HuH-7 (cell line): ENCODE data around the gene NCSTN.

ENCODE experiments used
- DNase-seq: peaks from one replicate; pipeline ENCODE4 v3.0.0; 2011; ENCODE audit warnings: low spot score

The NCSTN gene

DNA sequence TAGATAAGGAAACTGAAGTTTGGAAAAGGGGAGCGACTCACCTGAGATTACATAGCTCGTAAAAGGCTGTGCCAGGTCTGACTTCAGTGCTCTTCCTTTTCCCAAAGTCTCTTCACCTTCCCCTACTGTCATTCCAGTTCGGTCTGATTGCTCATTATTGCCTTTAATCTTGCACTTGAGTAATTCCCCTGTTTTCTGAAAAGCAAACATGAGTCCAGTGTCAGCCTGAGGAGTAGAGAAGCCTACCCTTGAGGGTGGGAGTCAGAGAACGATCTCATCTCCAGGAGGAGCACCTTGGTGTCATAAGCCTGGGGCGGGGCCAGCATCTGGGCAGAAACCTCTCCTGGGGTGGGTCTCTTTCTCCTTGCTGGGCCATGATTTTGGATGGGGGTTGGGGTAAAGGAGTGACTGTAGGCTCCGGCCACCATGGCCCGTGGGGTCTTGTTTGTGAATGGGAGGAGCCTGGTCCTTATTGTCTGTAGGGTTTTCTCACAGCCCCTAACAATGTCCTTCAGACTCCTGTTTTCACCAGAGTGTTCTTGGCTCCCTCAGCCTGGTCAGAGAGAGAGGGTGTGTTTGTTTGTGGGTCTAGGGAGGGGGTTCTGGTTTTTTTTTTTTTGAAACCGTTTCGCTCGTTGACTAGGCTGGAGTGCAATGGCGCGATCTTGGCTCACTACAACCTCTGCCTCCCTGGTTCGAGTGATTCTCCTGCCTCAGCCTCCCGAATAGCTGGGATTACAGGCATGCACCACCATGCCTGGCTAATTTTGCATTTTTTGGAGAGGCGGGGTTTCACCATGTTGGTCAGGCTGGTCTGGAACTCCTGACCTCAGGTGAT is 63.2 kb downstream of the NCSTN start:
- DNase-seq = no peak

DNA sequence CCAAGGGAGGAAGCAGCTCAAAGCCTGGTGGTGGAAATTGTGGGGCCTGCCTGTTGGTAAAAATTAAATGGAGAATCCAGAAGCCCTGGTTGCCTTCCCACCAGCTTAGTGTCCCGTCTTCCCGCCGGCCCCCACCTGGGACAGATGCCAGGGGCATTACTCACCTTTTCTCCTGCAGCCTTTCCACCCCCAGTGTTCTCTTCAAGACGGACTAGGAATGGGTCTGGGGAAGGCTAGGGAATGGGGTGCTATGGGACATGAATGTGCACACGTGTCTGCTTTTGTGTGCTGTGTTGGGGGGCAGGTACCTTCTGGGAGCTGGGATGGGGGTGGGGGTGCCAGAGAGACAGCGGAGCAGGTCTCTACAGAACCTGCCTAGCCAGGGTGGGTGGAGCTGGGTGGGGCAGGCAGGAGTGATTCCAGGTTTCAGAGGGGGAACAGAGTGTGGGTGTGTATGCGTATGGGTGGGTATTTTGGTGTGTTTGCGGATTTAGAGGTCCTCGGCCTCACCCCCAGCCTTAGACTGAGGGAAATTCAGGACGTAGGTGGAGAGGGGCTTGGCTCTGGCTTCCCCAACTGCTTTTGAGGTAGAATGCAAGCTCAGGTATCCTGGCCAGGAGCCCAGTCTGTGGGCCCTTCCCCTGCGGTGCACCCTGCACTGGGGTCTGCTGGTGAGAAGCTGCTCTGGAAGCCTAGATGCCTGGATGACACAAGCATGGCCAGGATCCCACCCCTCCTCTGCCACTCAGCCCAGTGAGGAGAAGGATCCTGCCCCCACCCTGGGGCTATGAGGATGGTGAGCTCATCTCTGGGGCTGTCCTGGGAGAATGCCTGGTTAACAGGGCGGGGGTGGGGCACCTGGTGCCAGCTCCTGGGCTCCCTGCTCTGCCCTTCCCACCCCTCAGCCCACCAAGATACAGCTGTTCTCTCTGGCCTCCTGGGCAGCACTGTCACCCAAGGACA is 64.9 kb downstream of the NCSTN start:
- DNase-seq = no peak
